GM23338 (cell line): ENCODE data around the gene MAPT. TPM values are rescaled to one million over a fixed set of nuclear protein-coding genes. Genes with fewer than 3 reads are reported as not detected.

ENCODE experiments used
- ATAC-seq: fragments of 200-7000 bp; cut with Tn5 transposase; 3 replicates; pipeline ENCODE4 v1.9.1; 2020
- DNase-seq: peaks from one replicate; pipeline ENCODE4 v3.0.0-alpha.2; 2015; ENCODE audit warnings: low spot score
- H2AFZ ChIP-seq: fragments of 200-600 bp; sonication (generic); 2 replicates; pipeline ENCODE4 v1.8.0; 2016; ENCODE audit warnings: antibody characterized with exemption, mild to moderate bottlenecking, moderate library complexity
- H3F3A ChIP-seq: fragments of 200-600 bp; sonication (generic); replicated peaks from 2 replicates; pipeline ENCODE4 v1.8.0; 2017; ENCODE audit warnings: antibody characterized with exemption, mixed run types, low read depth
- H3K27ac ChIP-seq: fragments of 200-600 bp; sonication (generic); 2 replicates; pipeline ENCODE4 v1.6.1; 2016; ENCODE audit warnings: low read depth
- H3K27me3 ChIP-seq: fragments of 200-600 bp; sonication (generic); 2 replicates; pipeline ENCODE4 v1.8.0; 2016; ENCODE audit warnings: mild to moderate bottlenecking, mixed run types, moderate library complexity; ENCODE audit not compliant: insufficient read depth
- H3K36me3 ChIP-seq: fragments of 200-600 bp; sonication (generic); 2 replicates; pipeline ENCODE4 v1.8.0; 2016; ENCODE audit warnings: mild to moderate bottlenecking; ENCODE audit not compliant: insufficient read depth
- H3K4me1 ChIP-seq: fragments of 200-600 bp; sonication (generic); 2 replicates; pipeline ENCODE4 v1.8.0; 2016; ENCODE audit warnings: mild to moderate bottlenecking, moderate library complexity; ENCODE audit not compliant: insufficient read depth
- H3K4me2 ChIP-seq: fragments of 200-600 bp; sonication (generic); 2 replicates; pipeline ENCODE4 v1.7.1; 2017; ENCODE audit warnings: mixed run types
- H3K4me3 ChIP-seq: fragments of 200-600 bp; sonication (generic); 2 replicates; pipeline ENCODE4 v1.6.1; 2016; ENCODE audit warnings: mixed run types
- H3K79me2 ChIP-seq: fragments of 200-600 bp; sonication (generic); replicated peaks from 2 replicates; pipeline ENCODE4 v1.8.0; 2017; ENCODE audit warnings: mild to moderate bottlenecking; ENCODE audit not compliant: insufficient read depth
- H3K9me2 ChIP-seq: fragments of 200-600 bp; sonication (generic); 2 replicates; pipeline ENCODE4 v1.8.0; 2017; ENCODE audit not compliant: insufficient read depth
- H4K20me1 ChIP-seq: fragments of 200-600 bp; sonication (generic); replicated peaks from 2 replicates; pipeline ENCODE4 v1.8.0; 2017; ENCODE audit warnings: mild to moderate bottlenecking; ENCODE audit not compliant: insufficient read depth
- H3K27ac Mint-ChIP-seq: 2 replicates; pipeline ENCODE4 v1.8.0; 2020; ENCODE audit warnings: inconsistent platforms, mild to moderate bottlenecking, moderate library complexity, mixed read lengths
- H3K27me3 Mint-ChIP-seq: 3 replicates; pipeline ENCODE4 v1.8.0; 2022; ENCODE audit warnings: low read depth, mild to moderate bottlenecking, moderate library complexity, mixed read lengths, inconsistent platforms; ENCODE audit not compliant: insufficient read depth, poor library complexity
- H3K36me3 Mint-ChIP-seq: 3 replicates; pipeline ENCODE4 v1.8.0; 2021; ENCODE audit warnings: low read depth, mild to moderate bottlenecking, inconsistent platforms, moderate library complexity, mixed read lengths
- H3K4me1 Mint-ChIP-seq: 3 replicates; pipeline ENCODE4 v1.8.0; 2020; ENCODE audit warnings: mild to moderate bottlenecking, inconsistent platforms, mixed read lengths
- H3K4me3 Mint-ChIP-seq: 3 replicates; pipeline ENCODE4 v1.8.0; 2021; ENCODE audit warnings: moderate library complexity, mild to moderate bottlenecking, inconsistent platforms, mixed read lengths
- H3K9me3 Mint-ChIP-seq: 3 replicates; pipeline ENCODE4 v1.8.0; 2020; ENCODE audit warnings: moderate library complexity, mild to moderate bottlenecking, inconsistent platforms, mixed read lengths
- CREB1 ChIP-seq: fragments of 250-450 bp; sonication (Bioruptor Pico); IDR thresholded peaks from 2 replicates; pipeline ENCODE4 v1.5.0; 2020; ENCODE audit warnings: low read depth, mild to moderate bottlenecking, moderate library complexity
- CTCF ChIP-seq, 2 experiments: fragments of 200-600 bp in 1 of 2; sonication (generic) in 1 of 2; conservative IDR thresholded peaks; 2 replicates each; pipeline versions ENCODE4 v1.5.1 to v1.6.1; 2016 to 2017; ENCODE audit warnings: antibody characterized with exemption in 2 of 2, low read depth in 2 of 2, mild to moderate bottlenecking in 2 of 2, moderate library complexity in 1 of 2
- ETS1 ChIP-seq: IDR thresholded peaks from 2 replicates; pipeline ENCODE4 v1.6.1; 2016; ENCODE audit warnings: antibody characterized with exemption
- EZH2 ChIP-seq: fragments of 200-600 bp; sonication (generic); IDR thresholded peaks from one replicate; pipeline ENCODE4 v1.8.0; 2017; ENCODE audit warnings: antibody characterized with exemption, mild to moderate bottlenecking, low read depth; ENCODE audit not compliant: unreplicated experiment
- EZH2phosphoT487 ChIP-seq: fragments of 200-600 bp; sonication (generic); IDR thresholded peaks from one replicate; pipeline ENCODE4 v1.8.1; 2018; ENCODE audit warnings: antibody characterized with exemption; ENCODE audit not compliant: unreplicated experiment
- JUNB ChIP-seq: IDR thresholded peaks from one replicate; pipeline ENCODE4 v1.6.1; 2016; ENCODE audit warnings: antibody characterized with exemption; ENCODE audit not compliant: unreplicated experiment
- NANOG ChIP-seq: IDR thresholded peaks from 2 replicates; pipeline ENCODE4 v1.6.1; 2016; ENCODE audit warnings: antibody characterized with exemption, borderline replicate concordance
- POLR2AphosphoS5 ChIP-seq: IDR thresholded peaks from 2 replicates; pipeline ENCODE4 v1.6.1; 2016; ENCODE audit warnings: antibody characterized with exemption, low read depth
- REST ChIP-seq: IDR thresholded peaks from one replicate; pipeline ENCODE4 v1.6.1; 2018; ENCODE audit warnings: antibody characterized with exemption; ENCODE audit not compliant: unreplicated experiment
- STAT1 ChIP-seq: IDR thresholded peaks from one replicate; pipeline ENCODE4 v1.6.1; 2016; ENCODE audit warnings: antibody characterized with exemption; ENCODE audit not compliant: unreplicated experiment
- ZNF114 ChIP-seq: fragments of 250-450 bp; sonication (Bioruptor Pico); IDR thresholded peaks from 2 replicates; pipeline ENCODE4 v1.5.0; 2020; ENCODE audit warnings: mild to moderate bottlenecking, moderate library complexity
- ZNF331 ChIP-seq: fragments of 250-450 bp; sonication (Bioruptor Pico); IDR thresholded peaks from 2 replicates; pipeline ENCODE4 v1.5.0; 2020; ENCODE audit warnings: low read depth, mild to moderate bottlenecking, moderate library complexity
- ZNF462 ChIP-seq: fragments of 250-450 bp; sonication (Bioruptor Pico); IDR thresholded peaks from 2 replicates; pipeline ENCODE4 v1.5.0; 2020; ENCODE audit warnings: mild to moderate bottlenecking, moderate library complexity
- polyA plus RNA-seq: library from polyadenylated mRNA; unstranded; fragments of >200 nt; fragmentation: Nextera tagmentation; extraction: Ambion mirVana; gene quantifications from 2 replicates; pipeline ENCODE4 v1.2.1, GENCODE V29; 2016
- total RNA-seq: library from RNA; depleted of rRNA; stranded (reverse); fragments of >200 nt; shearing (Covaris generic); gene quantifications from 2 replicates; pipeline ENCODE4 v1.2.3, GENCODE V29; 2014

The MAPT gene
- total and polyA plus RNA-seq, 2 experiments from 2014 or later, result 1.1 to 2.1 TPM

GRCh38 chr17:45970659-45971058, 76.3 kb downstream of the MAPT start:
- no peaks in the 10 kb centered on the region for H3K36me3 ChIP-seq
- TF ChIP-seq ZNF114 (CRISPR knock-in tag) (no peak), STAT1 (no peak), EZH2 (no peak), JUNB (no peak), NANOG (no peak), ZNF331 (CRISPR knock-in tag) (no peak), EZH2phosphoT487 (no peak), POLR2AphosphoS5 (no peak), ETS1 (no peak), CTCF (conservative IDR thresholded peaks at IDR 0.05; ENCODE audit: low read depth in 2 of 2) (no peak), REST (no peak), ZNF462 (CRISPR knock-in tag) (no peak), CREB1 (no peak)
- H2AFZ ChIP-seq, result no peak overlapping the region
- Mint-ChIP-seq H3K27me3 (peaks cover 5% of the 10 kb centered on the region), H3K27ac (no peak overlapping the region), H3K36me3 (no peaks in the 10 kb centered on the region), H3K4me3 (no peak overlapping the region), H3K4me1 (no peaks in the 10 kb centered on the region), H3K9me3 (no peaks in the 10 kb centered on the region; the same call in 2 of the 3 replicates)
- H3K4me1 ChIP-seq, result no peaks in the 10 kb centered on the region
- H3K4me2 ChIP-seq, result no peak overlapping the region
- H3F3A ChIP-seq, result no peaks in the 10 kb centered on the region
- no peak overlapping the region for H3K4me3 ChIP-seq
- H3K9me2 ChIP-seq, result 0 out of 2 replicates have a peak, but pooled peaks cover 16% of the 10 kb centered on the region
- no peak overlapping the region for H3K27ac ChIP-seq
- no peaks in the 10 kb centered on the region for H4K20me1 ChIP-seq
- ATAC-seq (no peak), DNase-seq (no peak)
- no peaks in the 10 kb centered on the region for H3K79me2 ChIP-seq
- H3K27me3 ChIP-seq, result 0 out of 2 replicates have a peak, but pooled peaks cover 2% of the 10 kb centered on the region
